A549 (cell line): ENCODE results near the gene SMAD3. TPM values are rescaled to one million over a fixed set of nuclear protein-coding genes. Genes with fewer than 3 reads are reported as not detected.

Source experiments
- ATOH8 ChIP-seq: fragments of 250-450 bp; sonication (Bioruptor Pico); IDR thresholded peaks from 2 replicates; pipeline ENCODE4 v1.5.0; 2020; ENCODE audit warnings: low read depth, mild to moderate bottlenecking, moderate library complexity
- CBX2 ChIP-seq: fragments of 200-600 bp; sonication (generic); IDR thresholded peaks from 2 replicates; pipeline ENCODE4 v1.6.1; 2016; ENCODE audit warnings: low read depth, mild to moderate bottlenecking, borderline replicate concordance
- CBX8 ChIP-seq: fragments of 200-600 bp; sonication (generic); IDR thresholded peaks from 2 replicates; pipeline ENCODE4 v1.6.1; 2016
- CEBPB ChIP-seq, 2 experiments: fragments of >200 bp in 1 of 2; sonication (Bioruptor Twin) in 1 of 2; formaldehyde crosslinking in 1 of 2; IDR thresholded peaks; 2 replicates each; pipeline ENCODE4 v1.6.1; 2012 to 2016
- CTCF ChIP-seq: fragments of >200 bp; sonication (Bioruptor Twin); formaldehyde crosslinking; IDR thresholded peaks from 3 replicates; pipeline ENCODE4 v1.5.1; 2016
- E2F6 ChIP-seq: IDR thresholded peaks from 2 replicates; pipeline ENCODE4 v1.6.1; 2012; ENCODE audit warnings: low read depth, borderline replicate concordance
- EHF ChIP-seq: fragments of 250-450 bp; sonication (Bioruptor Pico); IDR thresholded peaks from 2 replicates; pipeline ENCODE4 v1.5.0; 2020; ENCODE audit warnings: mild to moderate bottlenecking
- EHMT2 ChIP-seq: fragments of 200-600 bp; sonication (generic); IDR thresholded peaks from 2 replicates; pipeline ENCODE4 v1.6.1; 2016; ENCODE audit warnings: antibody characterized with exemption, low read depth, mild to moderate bottlenecking, moderate library complexity
- ELK1 ChIP-seq: fragments of 150-350 bp; IDR thresholded peaks from 2 replicates; pipeline ENCODE4 v1.6.1; 2014; ENCODE audit warnings: low read depth, mild to moderate bottlenecking, low read length
- EP300 ChIP-seq, 2 experiments: fragments of >200 bp; sonication (Bioruptor Twin); formaldehyde crosslinking; IDR thresholded peaks; 2 replicates in 1 of 2; 3 replicates in 1 of 2; pipeline ENCODE4 v1.6.1; 2016 to 2017
- FOSB ChIP-seq: fragments of 250-450 bp; sonication (Bioruptor Pico); IDR thresholded peaks from 2 replicates; pipeline ENCODE4 v1.5.0; 2020; ENCODE audit warnings: mild to moderate bottlenecking, moderate library complexity
- FOSL2 ChIP-seq, 2 experiments: fragments of 450-650 bp in 1 of 2; fragments of >200 bp in 1 of 2; sonication (Bioruptor Twin) in 1 of 2; formaldehyde crosslinking; IDR thresholded peaks; 2 replicates each; pipeline versions ENCODE4 v1.5.0 to v1.6.1; 2016 to 2020; ENCODE audit warnings: mild to moderate bottlenecking in 1 of 2, moderate library complexity in 1 of 2
- HDAC2 ChIP-seq: fragments of 200-600 bp; sonication (generic); IDR thresholded peaks from 2 replicates; pipeline ENCODE4 v1.6.1; 2016
- HES2 ChIP-seq: fragments of >200 bp; sonication (Bioruptor Twin); formaldehyde crosslinking; IDR thresholded peaks from 2 replicates; pipeline ENCODE4 v1.6.1; 2016
- HOXA7 ChIP-seq: fragments of 250-450 bp; sonication (Bioruptor Pico); IDR thresholded peaks from 2 replicates; pipeline ENCODE4 v1.5.0; 2020; ENCODE audit warnings: mild to moderate bottlenecking, moderate library complexity
- HOXB13 ChIP-seq: fragments of 250-450 bp; sonication (Bioruptor Pico); IDR thresholded peaks from 2 replicates; pipeline ENCODE4 v1.5.0; 2020; ENCODE audit warnings: low read depth, mild to moderate bottlenecking, moderate library complexity
- HOXB5 ChIP-seq: fragments of 250-450 bp; sonication (Bioruptor Pico); IDR thresholded peaks from 2 replicates; pipeline ENCODE4 v1.5.0; 2020; ENCODE audit warnings: mild to moderate bottlenecking, moderate library complexity
- JUN ChIP-seq, 2 experiments: fragments of >200 bp; sonication (Bioruptor Twin); formaldehyde crosslinking; IDR thresholded peaks; 2 replicates in 1 of 2; 3 replicates in 1 of 2; pipeline ENCODE4 v1.6.1; 2016 to 2017
- JUNB ChIP-seq: fragments of >200 bp; sonication (Bioruptor Twin); formaldehyde crosslinking; IDR thresholded peaks from 2 replicates; pipeline ENCODE4 v1.6.1; 2016
- KDM5A ChIP-seq: fragments of 200-600 bp; sonication (generic); IDR thresholded peaks from 2 replicates; pipeline ENCODE4 v1.6.1; 2016; ENCODE audit warnings: antibody characterized with exemption, mild to moderate bottlenecking
- MAFK ChIP-seq: fragments of 450-650 bp; IDR thresholded peaks from 2 replicates; pipeline ENCODE4 v1.6.1; 2014; ENCODE audit not compliant: partially characterized antibody
- MAZ ChIP-seq: fragments of 150-350 bp; IDR thresholded peaks from 2 replicates; pipeline ENCODE4 v1.6.1; 2014; ENCODE audit warnings: antibody characterized with exemption, low read depth, low read length, borderline replicate concordance
- MYC ChIP-seq: IDR thresholded peaks from 2 replicates; pipeline ENCODE4 v1.6.1; 2012; ENCODE audit warnings: mild to moderate bottlenecking, inconsistent platforms, low read length, improper control_type of control experiment, borderline replicate concordance
- NFE2L2 ChIP-seq: fragments of 150-350 bp; conservative IDR thresholded peaks from 2 replicates; pipeline ENCODE4 v1.6.1; 2014; ENCODE audit warnings: low read length
- NR3C1 ChIP-seq: fragments of >200 bp; sonication (Bioruptor Twin); formaldehyde crosslinking; IDR thresholded peaks from 3 replicates; pipeline ENCODE4 v1.6.1; 2017
- PBX3 ChIP-seq: IDR thresholded peaks from 2 replicates; pipeline ENCODE4 v1.6.1; 2012
- PHF8 ChIP-seq: fragments of 200-600 bp; sonication (generic); IDR thresholded peaks from 2 replicates; pipeline ENCODE4 v1.6.1; 2016; ENCODE audit warnings: low read depth, mild to moderate bottlenecking, antibody characterized with exemption, moderate library complexity, borderline replicate concordance
- POLR2A ChIP-seq: IDR thresholded peaks from 2 replicates; pipeline ENCODE4 v1.6.1; 2012; ENCODE audit warnings: mild to moderate bottlenecking, low read length
- POLR2AphosphoS2 ChIP-seq: conservative IDR thresholded peaks from 2 replicates; pipeline ENCODE4 v1.6.1; 2012; ENCODE audit warnings: low read length, improper control_type of control experiment, inconsistent platforms
- RCOR1 ChIP-seq: fragments of 150-350 bp; IDR thresholded peaks from 2 replicates; pipeline ENCODE4 v1.6.1; 2014; ENCODE audit warnings: antibody characterized with exemption, low read length, low read depth
- RNF2 ChIP-seq: fragments of 200-600 bp; sonication (generic); IDR thresholded peaks from 2 replicates; pipeline ENCODE4 v1.6.1; 2016; ENCODE audit warnings: low read depth, mild to moderate bottlenecking, antibody characterized with exemption, moderate library complexity, borderline replicate concordance
- SMC3 ChIP-seq: fragments of >200 bp; sonication (Bioruptor Twin); formaldehyde crosslinking; IDR thresholded peaks from 3 replicates; pipeline ENCODE4 v1.6.1; 2018; ENCODE audit warnings: inconsistent platforms
- SREBF2 ChIP-seq: fragments of 450-650 bp; IDR thresholded peaks from 2 replicates; pipeline ENCODE4 v1.6.1; 2014; ENCODE audit warnings: mild to moderate bottlenecking, moderate library complexity
- TP53 ChIP-seq: fragments of 250-450 bp; sonication (Bioruptor Pico); IDR thresholded peaks from 2 replicates; pipeline ENCODE4 v1.5.0; 2021; ENCODE audit warnings: mild to moderate bottlenecking, moderate library complexity
- ZC3H11A ChIP-seq: fragments of 450-650 bp; IDR thresholded peaks from 2 replicates; pipeline ENCODE4 v1.6.1; 2014; ENCODE audit warnings: antibody characterized with exemption, mild to moderate bottlenecking
- ZFP36 ChIP-seq: fragments of 450-650 bp; IDR thresholded peaks from 2 replicates; pipeline ENCODE4 v1.6.1; 2014; ENCODE audit warnings: borderline replicate concordance; ENCODE audit not compliant: partially characterized antibody
- ZNF302 ChIP-seq: fragments of 250-450 bp; sonication (Bioruptor Pico); IDR thresholded peaks from 2 replicates; pipeline ENCODE4 v1.9.0; 2021; ENCODE audit warnings: inconsistent platforms, mild to moderate bottlenecking, moderate library complexity
- ZSCAN20 ChIP-seq: fragments of 250-450 bp; sonication (Bioruptor Pico); IDR thresholded peaks from 2 replicates; pipeline ENCODE4 v1.8.0; 2022; ENCODE audit warnings: mild to moderate bottlenecking, moderate library complexity
- polyA plus RNA-seq, 4 experiments: library from polyadenylated mRNA; depleted of rRNA in 3 of 4; stranded (reverse); fragments of >200 nt; fragmentation: RNase III in 1 of 4; extraction: RNeasy Plus Mini Kit Qiagen cat#74134 plus additional on column Dnase treatment in 1 of 4; gene quantifications; 2 replicates in 3 of 4; 3 replicates in 1 of 4; pipeline ENCODE4 v1.2.3, GENCODE V29; 2011 to 2017

SMAD3 gene
- polyA plus RNA-seq, 2 of the 4 experiments (the other 2 are of a cell fraction) = 74.6 to 77.2 TPM

GRCh38 chr15:67120839-67121643 lies 55.6 kb downstream of the SMAD3 start (continued):
- no peak for TF ChIP-seq HES2
- no peak for TF ChIP-seq CTCF
- no peak for TF ChIP-seq PHF8
- no peak for TF ChIP-seq POLR2A
- TF ChIP-seq TP53 (CRISPR knock-in tag) = peak; percentile 81; the same call in 1 of the 2 replicates
- TF ChIP-seq MYC = peak; percentile 74
- 0 out of 2 replicates have a peak, but pooled peaks have one; percentile 67 for TF ChIP-seq E2F6
- TF ChIP-seq EHF (CRISPR knock-in tag) = peak; percentile 72; the same call in 1 of the 2 replicates
- no peak for TF ChIP-seq POLR2AphosphoS2
- peak; percentile 51; the same call in 1 of the 2 replicates for TF ChIP-seq ZNF302 (CRISPR knock-in tag)
- no peak for TF ChIP-seq CBX8
- peak; percentile 33; the same call in 1 of the 2 replicates for TF ChIP-seq NFE2L2
- TF ChIP-seq FOSB (CRISPR knock-in tag) = peak; percentile 66; the same call in 1 of the 2 replicates
- TF ChIP-seq EHMT2 = no peak
- TF ChIP-seq ZSCAN20 (CRISPR knock-in tag) = 0 out of 2 replicates have a peak, but pooled peaks have one; percentile 34
- TF ChIP-seq RCOR1 = no peak
- TF ChIP-seq FOSL2 (IDR thresholded peaks at IDR 0.05) = peak; percentile 57; the same call in 1 of the 2 replicates
- TF ChIP-seq FOSL2 (CRISPR knock-in tag; IDR thresholded peaks at IDR 0.05) = peak; percentile 94
- TF ChIP-seq MAFK = peak; percentile 79
- no peak for TF ChIP-seq CBX2
- no peak for TF ChIP-seq ZC3H11A
- no peak for TF ChIP-seq RNF2
- peak; percentile 93; the same call in 1 of the 2 replicates for TF ChIP-seq HOXB13 (CRISPR knock-in tag)
- no peak for TF ChIP-seq NR3C1
- no peak for TF ChIP-seq MAZ
- TF ChIP-seq JUN (IDR thresholded peaks at IDR 0.05) = peak; percentile 53 to 68; a peak in 3 of 5 replicates
- no peak for TF ChIP-seq HDAC2
- peak; percentile 96 for TF ChIP-seq ATOH8 (CRISPR knock-in tag)
- TF ChIP-seq SREBF2 = no peak
- peak; percentile 43; the same call in 1 of the 2 replicates for TF ChIP-seq PBX3
- peak in 1 of 2 experiments; percentile 29; a peak in 1 of 4 replicates for TF ChIP-seq CEBPB (IDR thresholded peaks at IDR 0.05)
- TF ChIP-seq JUNB = peak; percentile 65
- no peak for TF ChIP-seq ZFP36
- no peak for TF ChIP-seq ELK1
- no peak for TF ChIP-seq KDM5A
- TF ChIP-seq SMC3 = peak; percentile 29; the same call in 2 of the 3 replicates
- TF ChIP-seq EP300 (IDR thresholded peaks at IDR 0.05) = peak; percentile 80 to 94; a peak in 3 of 5 replicates
- no peak; the same call in 1 of the 2 replicates for TF ChIP-seq HOXA7 (CRISPR knock-in tag)
- TF ChIP-seq HOXB5 = peak; percentile 95
